ENCODE data around the gene GTPBP4.
A peak's percentile ranks its signal among the peaks of the same experiment; 100 is the strongest.
"Not testable (repeated sequence)": the region's sequence is repeated elsewhere in the genome, so short reads cannot be mapped to it uniquely, and the experiment has no call there.

Gene GTPBP4

DNA sequence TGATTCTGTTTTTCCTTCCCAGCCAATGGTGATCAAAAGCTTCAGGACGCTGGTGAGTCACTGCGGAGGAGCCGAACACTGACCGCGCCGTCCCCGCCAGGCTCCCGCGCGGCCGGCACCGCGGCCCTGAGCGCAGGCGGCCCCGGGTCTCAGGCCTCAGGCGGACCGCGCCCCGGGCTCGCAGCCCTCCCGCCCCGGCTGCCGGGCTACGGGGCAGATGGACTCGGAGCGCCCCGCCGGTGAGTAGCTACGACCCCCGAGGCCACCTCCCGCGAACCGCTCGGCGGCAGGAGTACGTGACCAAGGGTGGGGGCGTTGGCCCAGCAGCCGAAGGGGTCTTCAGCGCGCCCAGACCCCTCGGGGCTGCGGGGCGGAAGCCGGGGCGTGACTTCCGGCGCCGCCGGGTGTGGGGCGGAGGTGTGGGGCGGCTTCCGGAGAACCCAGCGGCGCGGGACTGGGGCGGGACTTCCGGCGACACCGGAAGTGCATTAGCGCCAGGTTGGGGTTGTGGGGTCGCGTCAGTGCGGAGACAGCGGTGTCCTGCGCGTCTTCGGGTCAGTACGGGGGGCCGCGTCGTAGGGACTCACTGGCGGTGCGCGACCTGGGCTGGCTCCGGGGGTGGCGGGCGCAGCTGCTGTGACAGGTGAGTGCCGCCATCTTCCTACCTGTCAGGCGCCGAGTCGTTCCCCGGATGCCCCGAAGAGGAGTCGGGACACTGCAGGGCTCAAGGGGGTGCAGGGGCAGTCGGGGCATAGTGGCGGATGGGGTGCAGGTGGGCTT lies 68.3 kb downstream of the GTPBP4 start, which contains the start of gene WDR37:
WDR37 (plus strand) TSS at position 60 of the 780 bp plus-strand sequence. CDS start 15,771 bp downstream, outside the sequence.
- DNase-seq (ENCODE audit: low read depth in 1 of 2, low spot score in 1 of 2): peak; percentile 69 to 82

DNA sequence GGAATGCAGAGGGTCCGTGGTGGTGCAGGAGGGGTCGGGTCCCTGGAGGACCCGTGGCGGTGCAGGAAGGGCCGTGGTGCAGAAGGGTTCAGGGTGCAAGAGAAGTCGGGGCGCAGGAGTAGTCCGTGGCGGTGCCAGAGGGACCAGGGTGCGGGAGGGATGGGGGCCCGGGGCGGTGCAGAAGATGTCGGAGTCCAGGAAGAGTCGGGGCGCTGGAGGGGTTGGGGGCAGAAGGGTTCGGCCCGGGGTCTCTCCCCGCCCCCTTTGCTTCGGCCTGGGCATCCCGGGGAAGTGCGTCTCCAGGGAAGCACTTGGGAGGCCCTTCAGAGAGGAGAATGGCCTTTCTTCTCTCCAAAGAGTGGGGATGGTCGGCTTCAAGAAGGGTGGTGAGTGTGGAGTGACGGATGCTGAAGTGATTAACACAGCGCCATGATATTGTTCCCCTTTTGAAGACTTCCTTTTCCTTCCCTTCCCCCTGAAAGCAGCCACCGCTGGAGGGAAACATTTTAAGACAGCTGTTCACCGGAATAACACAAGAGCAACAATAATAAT lies 68.9 kb downstream of the GTPBP4 start:
- DNase-seq (ENCODE audit: low read depth in 1 of 2, low spot score in 1 of 2): no peak

DNA sequence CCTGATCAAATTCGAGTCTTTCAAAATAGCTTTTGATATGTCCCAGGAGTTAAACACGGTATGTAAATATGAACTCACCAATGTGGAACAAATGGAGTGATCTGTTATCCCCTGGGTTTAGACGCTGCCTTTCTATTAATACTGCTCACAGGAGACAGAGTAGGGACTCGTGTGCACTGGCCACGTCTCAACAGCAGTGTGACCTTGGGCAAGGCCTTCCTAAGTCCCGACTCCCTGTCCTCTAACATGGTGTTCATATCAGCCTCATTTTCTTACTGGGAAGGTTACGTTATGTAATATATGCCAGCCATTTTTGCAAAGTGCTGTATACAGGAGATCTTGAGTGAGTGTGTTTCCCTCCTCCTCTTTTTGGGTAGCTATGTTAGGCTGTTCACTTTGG lies 69.8 kb downstream of the GTPBP4 start:
- no peak for DNase-seq (ENCODE audit: low read depth in 1 of 2, low spot score in 1 of 2)

DNA sequence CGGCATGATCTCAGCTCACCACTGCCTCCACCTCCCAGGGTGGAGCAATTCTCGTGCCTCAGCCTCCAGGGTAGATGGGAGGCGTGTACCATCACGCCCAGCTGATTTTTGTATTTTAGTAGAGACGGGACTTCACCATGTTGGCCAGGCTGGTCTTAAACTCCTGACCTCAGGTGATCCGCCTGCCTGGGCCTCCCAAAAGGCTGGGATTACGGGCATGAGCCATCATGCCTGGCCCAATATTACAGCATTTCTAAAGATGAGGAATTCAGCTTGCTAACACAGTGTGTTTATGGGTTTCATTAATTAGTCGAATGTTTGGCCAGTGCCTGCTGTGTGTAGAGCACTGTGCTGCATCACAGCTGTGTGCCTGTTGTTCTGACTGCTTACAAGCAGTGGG lies 71.7 kb downstream of the GTPBP4 start:
- DNase-seq (ENCODE audit: low read depth in 1 of 2, low spot score in 1 of 2): no peak

DNA sequence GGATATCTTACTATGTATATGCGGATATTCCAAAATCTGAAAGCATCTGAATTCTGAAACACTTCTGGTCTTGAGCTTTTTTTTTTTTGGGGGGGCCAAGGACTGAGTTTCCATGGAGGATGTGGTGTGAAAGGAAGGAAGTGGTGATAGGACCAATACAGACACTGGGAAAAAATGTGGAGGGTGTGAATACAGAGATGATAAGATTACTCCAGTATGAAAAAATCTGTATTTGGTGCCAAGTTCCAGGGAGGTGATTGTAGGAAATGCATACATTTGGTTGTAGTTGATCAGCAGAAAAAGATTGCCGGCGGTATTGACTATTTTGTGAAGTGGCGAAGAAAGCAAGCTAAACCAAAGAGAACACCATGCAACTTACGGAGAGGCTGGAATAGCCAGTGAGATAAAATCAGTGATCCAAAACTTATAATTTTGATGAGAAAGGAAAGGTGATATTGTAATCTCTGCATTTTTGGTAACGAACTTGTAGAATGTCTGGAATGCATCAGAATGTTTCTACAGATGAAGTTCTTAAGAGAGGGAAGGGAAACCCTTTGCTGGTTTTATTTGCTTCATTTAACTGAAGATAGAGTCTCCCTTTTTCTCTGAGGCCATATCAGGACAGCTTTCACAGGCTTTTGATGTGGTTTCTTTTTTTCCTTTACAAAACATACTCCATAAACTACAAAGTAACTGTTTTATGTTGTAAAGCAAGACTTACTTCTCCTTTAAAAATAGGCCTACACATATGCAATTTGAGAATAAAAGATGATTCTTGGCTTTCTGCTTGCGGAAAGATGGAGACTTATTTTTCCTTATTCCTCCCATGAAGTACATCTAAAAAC lies 73.9 kb downstream of the GTPBP4 start:
- DNase-seq (ENCODE audit: low read depth in 1 of 2, low spot score in 1 of 2): no peak

DNA sequence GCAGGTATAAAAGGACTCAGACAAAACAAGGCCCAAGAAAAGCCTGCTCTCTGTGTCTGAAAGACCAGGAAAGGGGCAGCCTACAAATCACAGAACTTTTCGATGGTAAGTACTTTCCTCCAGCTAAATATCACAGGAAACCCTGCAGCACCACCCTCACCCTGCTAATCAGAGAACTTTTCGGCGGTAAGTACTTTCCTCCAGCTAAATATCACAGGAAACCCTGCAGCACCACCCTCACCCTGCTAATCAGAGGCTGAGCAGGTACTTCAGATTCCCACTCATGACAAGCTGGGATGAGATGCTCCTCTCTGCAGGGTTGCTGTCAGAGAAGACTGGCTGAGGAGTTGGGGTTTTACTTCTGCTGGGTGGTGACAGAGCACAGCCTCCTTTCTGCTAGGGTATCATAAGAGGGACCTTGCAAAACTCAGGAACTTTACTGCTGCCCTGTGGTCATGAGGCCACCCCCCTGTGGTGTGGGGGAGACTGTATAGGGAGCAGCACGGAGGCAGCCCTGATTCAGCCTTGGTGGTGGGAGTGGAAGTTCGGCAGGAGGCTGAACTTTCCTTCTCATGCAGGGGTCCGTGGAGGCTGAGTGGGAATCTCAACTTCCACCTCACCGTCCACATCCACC lies 75.1 kb downstream of the GTPBP4 start:
- no peak for DNase-seq (ENCODE audit: low read depth in 1 of 2, low spot score in 1 of 2)

DNA sequence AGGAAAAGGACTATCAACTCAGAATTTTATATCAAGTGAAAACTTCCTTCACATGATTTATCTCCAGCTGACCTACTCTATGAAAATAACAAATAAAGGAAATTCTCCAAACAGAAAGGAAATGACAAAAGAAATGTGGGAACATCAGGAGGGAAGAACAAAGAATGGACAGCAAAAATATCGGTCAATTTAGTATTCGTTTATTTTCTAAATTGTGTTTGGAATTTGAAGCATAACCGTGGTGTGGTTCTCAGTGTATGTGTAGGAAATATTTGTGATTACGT lies 76.7 kb downstream of the GTPBP4 start:
- no peak for DNase-seq (ENCODE audit: low read depth in 1 of 2, low spot score in 1 of 2)

DNA sequence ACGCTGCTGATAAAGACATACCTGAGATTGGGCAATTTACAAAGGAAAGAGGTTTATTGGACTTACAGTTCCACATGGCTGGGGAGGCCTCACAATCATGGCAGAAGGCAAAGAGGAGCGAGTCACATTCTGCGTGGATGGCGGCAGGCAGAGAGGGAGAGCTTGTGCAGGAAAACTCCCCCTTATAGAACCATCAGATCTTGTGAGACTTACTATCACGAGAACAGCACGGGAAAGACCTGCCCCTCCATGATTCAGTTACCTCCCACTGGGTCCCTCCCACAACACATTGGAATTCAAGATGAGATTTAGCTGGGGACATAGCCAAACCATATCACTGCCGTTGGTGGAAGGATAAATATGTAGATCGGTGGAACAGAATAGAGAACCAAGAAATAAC lies 78.5 kb downstream of the GTPBP4 start:
- DNase-seq (ENCODE audit: low read depth in 1 of 2, low spot score in 1 of 2): not testable (repeated sequence)

DNA sequence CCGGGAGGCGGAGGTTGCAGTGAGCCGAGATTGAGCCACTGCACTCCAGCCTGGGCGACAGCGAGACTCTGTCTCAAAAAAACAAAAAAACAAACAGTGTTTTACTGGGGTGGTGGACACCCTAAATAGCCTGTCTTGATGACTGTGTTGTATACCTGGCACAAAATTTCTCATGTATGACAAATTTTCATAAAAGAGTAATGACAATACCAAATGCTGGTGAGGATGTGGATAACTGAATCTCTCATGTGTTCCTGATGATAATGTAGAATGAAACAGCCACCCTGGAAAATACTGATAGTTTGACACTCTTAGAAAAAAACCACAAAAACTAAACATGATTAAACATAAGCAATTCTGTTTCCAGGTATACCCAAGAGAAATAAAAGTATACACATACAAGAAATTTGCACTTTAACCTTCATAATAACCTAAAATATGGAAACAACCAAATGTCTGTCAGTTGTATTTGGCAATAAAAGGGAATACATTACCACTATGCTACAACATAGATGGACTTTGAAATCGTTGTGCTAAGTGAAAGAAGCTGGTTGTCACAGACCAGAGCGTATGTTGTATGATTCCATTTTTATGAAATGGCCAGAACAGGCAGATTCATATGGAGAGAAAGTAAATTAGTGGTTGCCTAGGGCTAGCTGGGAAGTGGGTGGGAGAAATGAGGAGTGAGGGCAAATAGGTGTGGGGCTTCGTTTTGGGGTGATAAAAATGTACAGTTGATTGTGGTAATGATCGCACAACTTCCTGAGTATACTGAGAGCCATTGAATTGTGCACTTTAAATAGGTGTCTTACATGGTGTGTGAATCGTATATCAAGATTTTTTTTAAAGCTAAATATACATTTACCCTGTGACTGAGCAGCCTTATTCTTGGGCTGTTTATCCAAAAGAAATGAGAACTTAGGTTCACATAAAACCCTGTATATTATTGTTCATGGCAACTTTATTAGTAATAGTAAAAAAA lies 80.4 kb downstream of the GTPBP4 start:
- no peak for DNase-seq (ENCODE audit: low read depth in 1 of 2, low spot score in 1 of 2)

Data from activated CD4-positive, alpha-beta T cell treated with anti-CD3 and anti-CD28 coated beads, Interleukin-2, amount 50 U/mL, for 24 hours (primary cell).